ENCODE data around the gene ZNF385C.

ZNF385C gene

GRCh38 chr17:42131981-42132432, 33.7 kb upstream of the ZNF385C start:
- Mint-ChIP-seq H3K9me3 (no peaks in the 10 kb centered on the region), H3K27me3 (no peaks in the 10 kb centered on the region), H3K36me3 (peaks cover 55% of the 10 kb centered on the region), H3K4me3 (no peak overlapping the region), H3K27ac (peak overlapping the region; percentile 82), H3K4me1 (peaks cover 55% of the 10 kb centered on the region)
- DNase-seq = no peak
- CTCF ChIA-PET = interaction anchor here (3.8 kb wide), 1 partner anchor 108 kb away, joined by 17 read pairs; no protein-coding TSS in a partner anchor

- Mint-ChIP-seq H3K27ac (peak overlapping the region; percentile 15), H3K9me3 (no peaks in the 10 kb centered on the region), H3K27me3 (no peaks in the 10 kb centered on the region), H3K36me3 (peaks cover 51% of the 10 kb centered on the region), H3K4me3 (no peak overlapping the region), H3K4me1 (peaks cover 48% of the 10 kb centered on the region)
- CTCF ChIA-PET = interaction anchor here (1.0 to 3.8 kb wide), 2 partner anchors 14 to 107 kb away, joined by 3 to 17 read pairs; no protein-coding TSS in a partner anchor
- DNase-seq = no peak
Observed at GRCh38 chr17:42131232-42131631, 33.0 kb upstream of the ZNF385C start.

GRCh38 chr17:42130310-42130936, 32.1 kb upstream of the ZNF385C start:
- Mint-ChIP-seq H3K4me3 (no peak overlapping the region), H3K27ac (no peak overlapping the region), H3K36me3 (peaks cover 52% of the 10 kb centered on the region), H3K9me3 (no peaks in the 10 kb centered on the region), H3K4me1 (peaks cover 39% of the 10 kb centered on the region), H3K27me3 (no peaks in the 10 kb centered on the region)
- CTCF ChIA-PET = interaction anchor here (0.9 to 3.8 kb wide), 7 partner anchors 11 to 276 kb away, joined by 3 to 17 read pairs (median 4); partner anchors contain the start of gene GHDC
- no peak for DNase-seq

- CTCF ChIA-PET = interaction anchor here (0.7 to 3.8 kb wide), 5 partner anchors 9 to 398 kb away, joined by 3 to 17 read pairs (median 4); no protein-coding TSS in a partner anchor
Observed at GRCh38 chr17:42129109-42129837, 31.0 kb upstream of the ZNF385C start.

GRCh38 chr17:42127414-42127813, 29.1 kb upstream of the ZNF385C start:
- Mint-ChIP-seq H3K4me1 (peaks cover 16% of the 10 kb centered on the region), H3K4me3 (no peak overlapping the region), H3K27me3 (no peaks in the 10 kb centered on the region), H3K36me3 (peaks cover 52% of the 10 kb centered on the region), H3K27ac (no peak overlapping the region), H3K9me3 (no peaks in the 10 kb centered on the region)
- CTCF ChIA-PET = no interaction called here
- no peak for DNase-seq

More at GRCh38 chr17:42129109-42129837, 31.0 kb upstream of the ZNF385C start:
- Mint-ChIP-seq H3K9me3 (no peaks in the 10 kb centered on the region), H3K4me3 (no peak overlapping the region), H3K27me3 (no peaks in the 10 kb centered on the region), H3K27ac (no peak overlapping the region), H3K36me3 (peaks cover 56% of the 10 kb centered on the region), H3K4me1 (peaks cover 34% of the 10 kb centered on the region)
- no peak for DNase-seq

GRCh38 chr17:42126836-42127235, 28.6 kb upstream of the ZNF385C start:
- H3K4me3 Mint-ChIP-seq = no peak overlapping the region
- no peaks in the 10 kb centered on the region for H3K9me3 Mint-ChIP-seq
- DNase-seq = no peak
- CTCF ChIA-PET = no interaction called here
- peaks cover 52% of the 10 kb centered on the region for H3K36me3 Mint-ChIP-seq
- H3K27me3 Mint-ChIP-seq = no peaks in the 10 kb centered on the region
- H3K27ac Mint-ChIP-seq = no peak overlapping the region
- H3K4me1 Mint-ChIP-seq = peaks cover 10% of the 10 kb centered on the region

GRCh38 chr17:42125565-42125964, 27.3 kb upstream of the ZNF385C start:
- Mint-ChIP-seq H3K27me3 (no peaks in the 10 kb centered on the region), H3K36me3 (peaks cover 45% of the 10 kb centered on the region), H3K9me3 (no peaks in the 10 kb centered on the region), H3K27ac (no peak overlapping the region), H3K4me1 (peaks cover 6% of the 10 kb centered on the region), H3K4me3 (no peak overlapping the region)
- CTCF ChIA-PET = interaction anchor here (0.6 to 1.1 kb wide), 2 partner anchors 97 to 162 kb away, joined by 3 read pairs; no protein-coding TSS in a partner anchor
- no peak for DNase-seq

- DNase-seq = no peak
- Mint-ChIP-seq H3K36me3 (peaks cover 34% of the 10 kb centered on the region), H3K27ac (no peak overlapping the region), H3K9me3 (no peaks in the 10 kb centered on the region), H3K4me3 (no peak overlapping the region), H3K27me3 (no peaks in the 10 kb centered on the region), H3K4me1 (peaks cover 19% of the 10 kb centered on the region)
- CTCF ChIA-PET = interaction anchor here (1.1 kb wide), 1 partner anchor 57 kb away, joined by 3 read pairs; no protein-coding TSS in a partner anchor
Observed at GRCh38 chr17:42124256-42124655, 26.0 kb upstream of the ZNF385C start.

GRCh38 chr17:42122371-42123303, 24.4 kb upstream of the ZNF385C start, which contains the start of gene HSPB9:
Gene HSPB9 (plus strand): TSS chr17:42122804. CDS start chr17:42122851, 47 bp downstream.
- Mint-ChIP-seq H3K27ac (peak within 1 kb of the TSS; percentile 55), H3K27me3 (no peaks in the 10 kb centered on the region), H3K9me3 (no peaks in the 10 kb centered on the region), H3K36me3 (peaks cover 28% of the 10 kb centered on the region), H3K4me3 (peak within 1 kb of the TSS; percentile 68), H3K4me1 (peaks cover 30% of the 10 kb centered on the region)
- CTCF ChIA-PET = interaction anchor here (0.6 kb wide), 1 partner anchor 46 kb away, joined by 3 read pairs; no protein-coding TSS in a partner anchor
- no peak for DNase-seq

GRCh38 chr17:42120770-42121769, 22.8 kb upstream of the ZNF385C start, which contains the start of gene KAT2A:
Gene KAT2A (minus strand): TSS chr17:42121367. CDS start chr17:42121304, 63 bp downstream.
- no peaks in the 10 kb centered on the region for H3K9me3 Mint-ChIP-seq
- H3K27me3 Mint-ChIP-seq = no peaks in the 10 kb centered on the region
- CTCF ChIA-PET = interaction anchor here (0.7 to 13.0 kb wide), 10 partner anchors 9 to 286 kb away, joined by 3 to 222 read pairs (median 4); partner anchors contain the start of genes DNAJC7, KCNH4 and NKIRAS2
- H3K36me3 Mint-ChIP-seq = peaks cover 29% of the 10 kb centered on the region
- peaks cover 38% of the 10 kb centered on the region for H3K4me1 Mint-ChIP-seq
- H3K27ac Mint-ChIP-seq = peak within 1 kb of the TSS; percentile 55
- peak within 1 kb of the TSS; percentile 68 for H3K4me3 Mint-ChIP-seq
- DNase-seq = peak; percentile 83

- Mint-ChIP-seq H3K4me1 (peaks cover 43% of the 10 kb centered on the region), H3K27ac (no peak overlapping the region), H3K36me3 (peaks cover 23% of the 10 kb centered on the region), H3K4me3 (peak overlapping the region; percentile 68), H3K27me3 (no peaks in the 10 kb centered on the region), H3K9me3 (no peaks in the 10 kb centered on the region)
- DNase-seq = no peak
- CTCF ChIA-PET = interaction anchor here (0.7 to 13.0 kb wide), 15 partner anchors 8 to 407 kb away, joined by 3 to 222 read pairs (median 4); partner anchors contain the start of genes DNAJC7, KCNH4 and NKIRAS2
Observed at GRCh38 chr17:42120161-42120769, 22.0 kb upstream of the ZNF385C start.

- H3K27me3 Mint-ChIP-seq = no peaks in the 10 kb centered on the region
- H3K36me3 Mint-ChIP-seq = peaks cover 23% of the 10 kb centered on the region
- peak overlapping the region; percentile 68 for H3K4me3 Mint-ChIP-seq
Observed at GRCh38 chr17:42119301-42119700, 21.0 kb upstream of the ZNF385C start.

More at GRCh38 chr17:42119301-42119700, 21.0 kb upstream of the ZNF385C start:
- CTCF ChIA-PET = interaction anchor here (0.6 to 13.0 kb wide), 14 partner anchors 8 to 408 kb away, joined by 3 to 222 read pairs (median 4); partner anchors contain the start of genes DNAJC7, KCNH4 and NKIRAS2
- Mint-ChIP-seq H3K9me3 (no peaks in the 10 kb centered on the region), H3K4me1 (peaks cover 48% of the 10 kb centered on the region), H3K27ac (no peak overlapping the region)
- DNase-seq = no peak

All from activated naive CD4-positive, alpha-beta T cell treated with anti-CD3 and anti-CD28 coated beads, Interleukin-2, amount 10 ng/mL, durations not matched to agents 7 days and 5 days (primary cell).